ENCODE data around the gene BUD31. TPM values are rescaled to one million over a fixed set of nuclear protein-coding genes. Genes with fewer than 3 reads are reported as not detected.

Gene BUD31
- polyA plus RNA-seq, 1 experiment, result 82.3 TPM

DNA sequence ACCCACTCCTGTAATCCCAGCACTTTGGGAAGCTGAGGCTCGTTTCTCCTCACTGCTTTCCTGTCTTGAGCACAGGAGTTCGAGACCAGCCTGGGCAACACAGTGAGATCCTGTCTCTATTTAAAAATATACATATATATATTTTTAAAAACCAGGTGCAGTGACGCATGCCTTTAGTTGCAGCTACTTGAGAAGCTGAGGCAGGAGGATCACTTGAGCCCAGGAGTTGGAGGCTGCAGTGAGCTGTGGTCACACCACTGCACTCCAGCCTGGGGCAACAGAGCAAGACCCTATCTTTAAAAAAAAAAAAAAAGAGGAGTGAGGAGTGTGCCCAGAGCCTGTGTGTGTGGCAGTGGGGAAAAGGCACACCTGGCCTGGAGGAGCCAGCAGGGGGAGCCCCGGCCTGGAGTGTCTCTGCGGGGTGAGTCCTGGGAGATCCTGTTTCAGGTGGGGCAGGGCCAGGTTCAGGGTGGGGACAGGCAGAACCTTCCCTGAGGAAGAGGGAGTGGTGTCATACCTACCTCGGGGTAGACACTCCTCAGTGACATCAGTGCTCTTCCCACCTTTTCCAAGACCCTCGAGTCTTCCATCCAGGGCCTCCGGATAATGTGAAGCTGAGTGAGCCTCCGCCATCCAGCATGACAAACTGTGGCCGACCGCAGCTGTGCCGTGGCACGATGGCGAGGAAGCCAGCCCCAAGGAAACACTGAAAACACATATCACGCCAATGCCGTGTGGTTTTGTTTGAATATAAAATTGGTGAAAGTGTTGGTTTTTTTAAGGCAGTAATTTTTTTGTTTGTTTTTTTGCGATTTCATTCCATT lies 43.2 kb upstream of the BUD31 start:
- TF ChIP-seq, protein P1, sequence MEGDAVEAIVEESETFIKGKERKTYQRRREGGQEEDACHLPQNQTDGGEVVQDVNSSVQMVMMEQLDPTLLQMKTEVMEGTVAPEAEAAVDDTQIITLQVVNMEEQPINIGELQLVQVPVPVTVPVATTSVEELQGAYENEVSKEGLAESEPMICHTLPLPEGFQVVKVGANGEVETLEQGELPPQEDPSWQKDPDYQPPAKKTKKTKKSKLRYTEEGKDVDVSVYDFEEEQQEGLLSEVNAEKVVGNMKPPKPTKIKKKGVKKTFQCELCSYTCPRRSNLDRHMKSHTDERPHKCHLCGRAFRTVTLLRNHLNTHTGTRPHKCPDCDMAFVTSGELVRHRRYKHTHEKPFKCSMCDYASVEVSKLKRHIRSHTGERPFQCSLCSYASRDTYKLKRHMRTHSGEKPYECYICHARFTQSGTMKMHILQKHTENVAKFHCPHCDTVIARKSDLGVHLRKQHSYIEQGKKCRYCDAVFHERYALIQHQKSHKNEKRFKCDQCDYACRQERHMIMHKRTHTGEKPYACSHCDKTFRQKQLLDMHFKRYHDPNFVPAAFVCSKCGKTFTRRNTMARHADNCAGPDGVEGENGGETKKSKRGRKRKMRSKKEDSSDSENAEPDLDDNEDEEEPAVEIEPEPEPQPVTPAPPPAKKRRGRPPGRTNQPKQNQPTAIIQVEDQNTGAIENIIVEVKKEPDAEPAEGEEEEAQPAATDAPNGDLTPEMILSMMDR (IDR thresholded peaks at IDR 0.05; ENCODE audit: low read depth, low read length), result peak; percentile 44
- no peak overlapping the region for H3K27ac ChIP-seq (ENCODE audit: low read depth, low read length)
- H3K27me3 ChIP-seq (ENCODE audit: control insufficient read depth, insufficient read depth, low read length), result no peaks in the 10 kb centered on the region
- no peak for DNase-seq (ENCODE audit: low read depth, low spot score)
- no peak overlapping the region for H3K4me3 ChIP-seq (ENCODE audit: low read depth, low read length)
- H3K9me3 ChIP-seq (ENCODE audit: control insufficient read depth, insufficient read depth, low read length), result no peaks in the 10 kb centered on the region; the same call in 1 of the 2 replicates
- ChIA-PET CTCF (interaction anchor here (0.7 kb wide), 2 partner anchors 12 to 77 kb away, joined by 3 to 8 read pairs; no protein-coding TSS in a partner anchor), POLR2A (no interaction called here)

DNA sequence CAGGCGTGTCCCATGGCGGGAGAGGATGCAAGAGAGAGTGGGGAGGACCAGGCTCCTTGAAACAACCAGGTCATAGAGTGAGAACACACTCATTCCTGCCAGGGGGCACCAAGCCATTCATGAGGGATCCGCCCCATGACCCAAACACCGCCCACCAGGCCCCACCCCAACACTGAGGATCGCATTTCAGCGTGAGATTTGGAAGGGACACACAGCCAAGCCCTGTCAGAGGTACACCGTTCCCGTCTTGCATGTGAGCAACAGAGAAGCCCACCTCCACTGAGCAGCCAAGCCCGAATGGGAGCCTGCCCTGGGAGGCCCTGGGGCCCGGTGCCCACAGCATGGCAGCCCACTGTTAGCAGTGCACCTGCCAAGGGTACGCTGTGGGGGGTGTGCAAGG lies 42.1 kb upstream of the BUD31 start:
- H3K27ac ChIP-seq (ENCODE audit: low read depth, low read length), result no peak overlapping the region
- no peaks in the 10 kb centered on the region; the same call in 1 of the 2 replicates for H3K9me3 ChIP-seq (ENCODE audit: control insufficient read depth, insufficient read depth, low read length)
- CTCF ChIA-PET, result no interaction called here
- H3K4me3 ChIP-seq (ENCODE audit: low read depth, low read length), result no peak overlapping the region
- TF ChIP-seq, protein P1 (IDR thresholded peaks at IDR 0.05; ENCODE audit: low read depth, low read length), result no peak
- H3K27me3 ChIP-seq (ENCODE audit: control insufficient read depth, insufficient read depth, low read length), result no peaks in the 10 kb centered on the region
- no peak for DNase-seq (ENCODE audit: low read depth, low spot score)
- POLR2A ChIA-PET, result no interaction called here

DNA sequence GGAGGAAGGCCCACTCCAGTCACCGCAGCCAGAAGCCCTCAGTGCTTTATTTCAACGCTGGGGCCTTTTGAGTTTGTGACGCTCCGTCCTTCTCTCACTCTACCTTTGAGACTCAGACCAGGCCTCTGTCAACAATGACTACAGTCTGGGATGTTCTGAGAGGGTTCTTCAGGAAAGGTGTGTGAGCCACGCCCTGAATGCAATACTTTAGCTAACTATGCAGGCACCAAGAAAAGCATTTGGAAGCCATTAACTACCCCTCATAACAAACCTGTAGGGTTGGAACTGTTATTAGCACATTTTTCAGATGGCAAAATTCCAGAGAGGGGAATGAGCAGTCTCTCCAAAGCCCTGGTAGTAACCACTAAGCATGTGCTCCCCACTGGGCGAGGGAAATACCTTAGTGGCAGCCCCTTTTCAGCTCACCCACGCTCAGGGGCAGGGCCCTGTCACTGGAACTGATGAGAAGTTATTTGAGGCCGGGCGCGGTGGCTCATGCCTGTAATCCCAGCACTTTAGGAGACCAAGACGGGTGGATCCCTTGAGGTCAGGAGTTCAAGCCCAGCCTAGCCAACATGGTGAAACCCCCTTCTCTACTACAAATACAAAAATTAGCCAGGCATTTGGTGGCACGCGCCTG lies 39.9 kb upstream of the BUD31 start:
- TF ChIP-seq, protein P1 (IDR thresholded peaks at IDR 0.05; ENCODE audit: low read depth, low read length), result no peak
- CTCF ChIA-PET, result no interaction called here
- H3K9me3 ChIP-seq (ENCODE audit: control insufficient read depth, insufficient read depth, low read length), result no peaks in the 10 kb centered on the region; the same call in 1 of the 2 replicates
- H3K4me3 ChIP-seq (ENCODE audit: low read depth, low read length), result no peak overlapping the region
- POLR2A ChIA-PET, result no interaction called here
- no peaks in the 10 kb centered on the region for H3K27me3 ChIP-seq (ENCODE audit: control insufficient read depth, insufficient read depth, low read length)
- DNase-seq (ENCODE audit: low read depth, low spot score), result no peak
- H3K27ac ChIP-seq (ENCODE audit: low read depth, low read length), result no peak overlapping the region

DNA sequence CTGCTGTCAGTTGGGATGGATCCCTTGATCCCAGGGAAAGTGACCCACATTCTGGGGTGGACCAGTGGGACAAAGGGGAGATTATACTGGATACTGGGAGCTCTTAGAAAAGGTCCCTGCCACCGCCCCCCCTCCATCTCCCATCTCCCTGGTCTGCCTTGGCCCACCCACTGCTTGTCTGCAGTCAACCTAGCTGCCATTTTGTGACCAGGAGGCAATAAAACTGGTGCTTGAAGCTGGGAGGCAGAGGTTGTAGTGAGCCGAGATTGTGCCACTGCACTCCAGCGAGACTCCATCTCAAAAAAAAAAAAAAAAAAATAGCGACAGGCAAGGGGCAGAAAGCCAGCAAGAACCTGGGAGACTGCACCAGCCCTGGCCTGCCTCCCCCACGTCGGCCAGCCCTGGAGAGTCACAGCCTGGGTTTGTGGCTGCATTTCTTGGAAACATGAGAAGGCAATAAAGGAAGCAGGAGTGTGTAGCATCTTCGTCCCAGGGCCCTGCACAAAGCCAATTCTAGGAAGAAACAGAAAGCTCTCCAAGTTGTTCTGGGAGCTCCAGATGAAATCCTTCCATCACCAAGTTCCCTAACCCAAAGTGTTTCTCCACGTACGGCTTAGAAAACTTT lies 38.9 kb upstream of the BUD31 start:
- H3K4me3 ChIP-seq (ENCODE audit: low read depth, low read length), result no peak overlapping the region
- TF ChIP-seq, protein P1 (IDR thresholded peaks at IDR 0.05; ENCODE audit: low read depth, low read length), result no peak
- H3K27me3 ChIP-seq (ENCODE audit: control insufficient read depth, insufficient read depth, low read length), result no peaks in the 10 kb centered on the region
- H3K9me3 ChIP-seq (ENCODE audit: control insufficient read depth, insufficient read depth, low read length), result no peaks in the 10 kb centered on the region; the same call in 1 of the 2 replicates
- DNase-seq (ENCODE audit: low read depth, low spot score), result no peak
- POLR2A ChIA-PET, result no interaction called here
- CTCF ChIA-PET, result no interaction called here
- peak overlapping the region; percentile 49 for H3K27ac ChIP-seq (ENCODE audit: low read depth, low read length)
